ENCODE results near the gene ANXA1.

ANXA1 gene

DNA sequence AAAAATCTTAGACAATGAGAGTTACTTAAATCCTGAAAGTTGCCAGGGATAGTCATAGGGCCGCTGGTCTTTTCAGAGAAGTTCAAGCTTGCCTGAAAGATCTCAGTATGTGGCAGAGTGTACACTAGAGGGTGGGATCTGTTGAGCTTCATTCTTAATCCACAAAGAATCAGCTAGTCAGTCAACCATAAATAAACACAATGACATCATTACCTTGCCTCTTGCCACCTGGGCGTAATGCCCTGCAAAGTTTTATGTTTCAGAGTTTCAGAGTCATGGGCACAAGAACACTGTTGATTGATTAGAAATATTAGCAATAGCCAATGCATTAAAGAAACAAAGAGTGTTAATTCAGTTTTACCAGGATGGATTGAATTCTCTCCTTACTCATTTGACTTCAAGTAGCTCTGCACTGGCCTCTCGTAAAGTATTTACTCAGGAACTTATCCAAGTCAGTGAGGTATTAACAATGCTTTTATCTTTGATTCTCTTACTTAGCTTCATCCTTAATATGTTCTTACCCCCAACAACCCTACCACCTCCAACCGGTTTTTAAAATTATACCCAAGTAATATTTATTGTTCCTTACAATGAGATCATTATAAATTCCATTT is 14.3 kb upstream of the ANXA1 start:
- in situ Hi-C loops (cut with MboI; ENCODE audit: low sequenced_read_pairs) = no loop called here

- in situ Hi-C loops (cut with MboI; ENCODE audit: low sequenced_read_pairs) = no loop called here
These were observed 13.8 kb upstream of the ANXA1 start for GRCh38 chr9:73137914-73138313.

DNA sequence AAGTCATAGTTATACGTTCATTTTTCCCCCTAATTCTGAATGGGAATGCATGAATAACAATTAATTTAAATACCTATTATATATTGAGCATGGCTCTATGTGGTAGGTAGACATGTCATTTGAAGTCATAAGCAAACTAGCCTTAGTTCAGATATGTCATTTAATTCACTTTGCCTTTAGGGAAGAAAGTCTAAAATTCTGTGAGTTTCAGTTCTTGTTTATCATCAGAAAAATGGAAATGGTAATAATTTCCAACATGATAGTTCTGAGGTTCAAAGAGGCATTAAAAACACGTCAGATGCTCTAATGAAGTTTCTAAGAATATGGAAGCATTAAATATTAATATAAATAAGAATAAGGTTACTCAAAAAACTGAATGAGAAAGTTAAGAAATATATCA is 13.1 kb upstream of the ANXA1 start:
- in situ Hi-C loops (cut with MboI; ENCODE audit: low sequenced_read_pairs) = no loop called here

DNA sequence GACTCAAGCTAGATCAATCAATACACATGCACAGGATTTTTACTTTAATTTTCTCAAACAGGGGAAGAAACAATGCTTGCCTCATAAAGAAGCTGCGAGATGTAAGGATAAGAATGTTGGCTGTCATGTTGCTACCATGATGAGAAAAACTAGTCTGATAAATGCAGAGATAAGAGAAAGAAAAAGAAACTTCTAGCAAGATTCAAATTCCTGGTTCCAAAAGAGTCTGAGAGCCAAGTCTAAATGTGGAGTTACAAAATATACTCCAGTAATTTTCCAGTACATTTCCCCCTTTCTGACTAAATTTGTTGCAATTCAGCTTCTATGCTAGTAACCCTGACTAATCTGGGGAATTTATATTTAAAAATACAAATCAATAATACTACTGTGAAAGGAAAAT is 10.4 kb upstream of the ANXA1 start:
- in situ Hi-C loops (cut with MboI; ENCODE audit: low sequenced_read_pairs) = no loop called here

- in situ Hi-C loops (cut with MboI; ENCODE audit: low sequenced_read_pairs) = no loop called here
These were observed 7.8 kb upstream of the ANXA1 start for GRCh38 chr9:73143711-73144328.

DNA sequence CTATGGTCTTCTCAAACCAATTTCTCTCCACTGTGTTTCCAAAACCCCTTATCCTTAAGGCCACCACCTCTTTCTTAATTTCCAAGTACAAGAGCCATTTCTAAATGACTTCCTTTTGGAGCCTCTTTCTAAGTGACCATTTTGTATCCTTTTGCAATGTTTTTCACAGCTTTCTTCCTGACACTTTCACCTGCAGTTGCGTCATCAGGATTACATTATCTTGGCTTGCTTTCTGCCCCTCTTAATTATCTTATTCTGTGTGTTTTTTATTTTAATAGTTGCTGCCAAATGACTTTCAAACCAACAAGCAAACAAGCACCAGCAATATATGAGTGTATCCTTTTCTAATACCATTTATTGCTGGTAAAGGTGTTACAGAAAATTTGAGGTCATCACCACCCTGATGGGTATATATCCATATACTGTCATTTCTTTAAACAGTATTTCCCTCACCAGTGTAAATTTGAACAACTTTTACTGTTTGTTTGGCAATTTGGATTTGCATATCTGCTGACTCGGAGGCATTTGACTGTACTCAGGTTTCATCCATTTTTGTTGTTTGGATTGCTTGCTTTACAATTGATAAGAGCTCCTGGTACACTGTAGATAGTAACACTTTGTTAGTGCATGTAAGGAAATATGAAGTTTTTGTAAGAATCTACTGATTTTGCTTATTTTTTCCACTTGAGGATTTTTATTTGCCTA is 5.4 kb upstream of the ANXA1 start:
- in situ Hi-C loops (cut with MboI; ENCODE audit: low sequenced_read_pairs) = no loop called here

- in situ Hi-C loops (cut with MboI; ENCODE audit: low sequenced_read_pairs) = no loop called here
These were observed 3.2 kb upstream of the ANXA1 start for GRCh38 chr9:73148447-73148937.

DNA sequence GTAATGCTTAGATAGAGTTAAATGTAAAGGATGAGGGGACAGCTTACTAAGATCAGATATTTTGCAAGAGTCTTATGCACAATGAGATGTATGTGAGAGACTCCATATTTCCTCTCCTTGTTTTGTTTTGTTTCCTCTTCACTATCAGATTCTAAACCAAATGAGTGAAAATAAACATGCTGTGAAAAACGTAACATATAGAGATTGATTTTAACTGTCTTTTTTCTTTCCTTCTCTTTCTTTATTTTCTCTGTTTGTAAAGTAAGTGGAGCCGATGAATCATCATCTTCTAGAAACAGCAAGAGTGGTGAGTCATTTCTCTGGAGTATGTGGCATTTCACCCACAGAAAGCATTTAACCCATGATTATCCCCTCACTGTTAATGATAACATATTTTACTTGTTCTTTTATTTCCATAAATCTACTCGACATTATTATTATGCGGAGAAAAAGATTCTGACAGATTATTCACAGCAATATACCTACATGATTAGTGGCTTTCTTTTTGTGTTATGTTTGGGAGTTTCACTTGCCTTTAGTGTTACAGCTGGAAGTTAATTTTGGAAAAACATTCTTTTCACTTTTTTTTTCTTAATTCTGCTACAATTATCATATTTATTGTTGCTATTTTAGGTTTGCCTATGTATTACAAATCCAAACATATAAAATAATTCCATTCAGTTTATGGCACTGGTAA is 2.1 kb upstream of the ANXA1 start:
- in situ Hi-C loops (cut with MboI; ENCODE audit: low sequenced_read_pairs) = no loop called here

GRCh38 chr9:73152543-73152844 is 829 bp downstream of the ANXA1 start:
- in situ Hi-C loops (cut with MboI; ENCODE audit: low sequenced_read_pairs) = no loop called here

- in situ Hi-C loops (cut with MboI; ENCODE audit: low sequenced_read_pairs) = no loop called here
These were observed 1.3 kb downstream of the ANXA1 start for GRCh38 chr9:73152953-73153352.

DNA sequence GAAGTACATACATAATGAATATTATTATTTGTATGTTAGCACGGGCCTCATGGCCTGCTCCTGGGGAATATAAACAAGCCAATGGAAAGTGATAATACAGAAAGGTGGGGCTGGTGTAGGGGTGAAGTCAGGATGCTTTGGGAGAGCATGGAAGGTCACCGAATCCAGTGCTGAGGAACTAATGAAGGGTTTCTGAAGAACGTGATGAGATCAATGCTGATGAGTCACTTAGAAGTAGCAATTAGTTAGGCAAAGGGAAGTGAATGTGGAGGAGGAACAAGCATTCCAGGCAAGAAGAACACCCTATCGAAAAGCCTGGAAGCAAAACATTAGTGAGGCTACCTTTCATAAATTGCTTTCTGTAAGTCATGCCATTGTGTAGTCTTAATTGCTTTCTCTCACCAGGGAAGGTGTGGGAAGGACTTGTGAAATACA is 2.1 kb downstream of the ANXA1 start:
- in situ Hi-C loops (cut with MboI; ENCODE audit: low sequenced_read_pairs) = no loop called here

- in situ Hi-C loops (cut with MboI; ENCODE audit: low sequenced_read_pairs) = no loop called here
These were observed 2.6 kb downstream of the ANXA1 start for GRCh38 chr9:73154271-73154670.

GRCh38 chr9:73154722-73155121 is 3.1 kb downstream of the ANXA1 start:
- in situ Hi-C loops (cut with MboI; ENCODE audit: low sequenced_read_pairs) = no loop called here

DNA sequence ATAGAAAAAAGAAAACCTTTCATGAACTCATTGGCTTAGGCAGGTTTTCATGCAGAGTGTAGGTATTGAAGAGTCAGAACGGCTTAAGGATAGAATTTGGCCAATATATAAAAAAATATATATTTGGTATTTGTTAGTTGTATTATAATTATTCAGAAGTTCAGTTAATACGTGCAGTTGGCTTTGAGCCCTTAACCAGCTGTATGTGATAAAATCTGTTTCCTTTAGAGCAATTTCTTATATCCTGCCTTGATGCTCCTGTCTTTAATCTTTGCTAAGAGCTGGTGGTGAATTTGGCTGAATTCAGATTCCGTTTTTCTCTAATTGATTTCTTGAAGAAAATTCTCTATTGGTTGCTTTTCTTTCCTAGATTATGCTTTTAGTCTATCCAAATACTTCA is 3.7 kb downstream of the ANXA1 start:
- in situ Hi-C loops (cut with MboI; ENCODE audit: low sequenced_read_pairs) = no loop called here

- in situ Hi-C loops (cut with MboI; ENCODE audit: low sequenced_read_pairs) = no loop called here
These were observed 4.6 kb downstream of the ANXA1 start for GRCh38 chr9:73155968-73156864.

DNA sequence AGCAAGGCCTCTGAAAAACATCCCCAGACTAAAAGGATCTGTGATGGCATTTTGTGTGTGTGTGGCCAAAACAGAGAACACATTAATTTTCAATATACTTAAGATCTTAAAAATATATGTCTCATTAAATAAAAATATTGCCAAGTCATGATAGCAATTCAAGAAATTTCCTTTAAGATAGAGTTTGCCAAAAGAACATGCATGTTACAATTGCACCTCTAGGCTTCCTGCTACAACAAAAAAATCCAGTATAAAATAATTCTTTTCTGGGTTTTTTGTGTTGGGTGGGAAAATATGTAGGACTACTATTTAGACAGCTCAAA is 5.2 kb downstream of the ANXA1 start:
- in situ Hi-C loops (cut with MboI; ENCODE audit: low sequenced_read_pairs) = no loop called here

- in situ Hi-C loops (cut with MboI; ENCODE audit: low sequenced_read_pairs) = no loop called here
These were observed 6.1 kb downstream of the ANXA1 start for GRCh38 chr9:73157811-73158210.

DNA sequence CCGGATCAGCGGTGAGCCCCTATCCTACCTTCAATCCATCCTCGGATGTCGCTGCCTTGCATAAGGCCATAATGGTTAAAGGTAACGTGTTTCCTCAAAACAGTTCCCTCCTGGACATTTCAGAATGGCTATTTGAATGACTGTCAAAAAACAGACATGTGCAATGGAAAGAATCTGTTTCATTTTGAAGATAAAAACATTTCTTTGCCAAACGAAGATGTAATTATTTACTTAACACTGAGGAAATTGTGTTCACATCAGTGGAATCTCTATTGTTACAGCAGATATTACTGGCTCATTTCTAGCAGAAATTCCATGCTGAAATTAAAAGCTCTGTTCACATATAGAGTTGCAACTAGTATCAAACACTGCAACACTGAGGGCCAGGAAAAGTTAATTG is 7.1 kb downstream of the ANXA1 start:
- in situ Hi-C loops (cut with MboI; ENCODE audit: low sequenced_read_pairs) = no loop called here

DNA sequence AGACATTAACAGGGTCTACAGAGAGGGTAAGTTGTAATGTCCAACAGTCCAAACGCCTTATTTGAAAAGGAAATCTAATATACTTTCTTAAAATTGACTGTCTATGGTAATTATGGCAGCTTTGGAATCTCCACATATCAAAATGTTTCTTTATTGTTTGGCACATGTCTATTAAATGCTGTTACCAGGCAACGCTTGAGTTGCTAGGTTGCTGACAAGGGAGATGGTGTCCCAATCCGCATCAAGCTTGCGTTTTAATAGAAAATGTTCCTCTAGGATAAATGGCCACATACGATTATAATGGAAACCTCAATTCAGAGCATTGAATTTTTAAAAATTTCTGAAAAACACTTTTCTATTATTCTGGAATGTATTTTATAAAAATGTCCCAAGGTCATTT is 9.2 kb downstream of the ANXA1 start:
- in situ Hi-C loops (cut with MboI; ENCODE audit: low sequenced_read_pairs) = loop anchor here (10.0 kb wide), 1 partner anchor 56 kb away; no protein-coding TSS in a partner anchor

DNA sequence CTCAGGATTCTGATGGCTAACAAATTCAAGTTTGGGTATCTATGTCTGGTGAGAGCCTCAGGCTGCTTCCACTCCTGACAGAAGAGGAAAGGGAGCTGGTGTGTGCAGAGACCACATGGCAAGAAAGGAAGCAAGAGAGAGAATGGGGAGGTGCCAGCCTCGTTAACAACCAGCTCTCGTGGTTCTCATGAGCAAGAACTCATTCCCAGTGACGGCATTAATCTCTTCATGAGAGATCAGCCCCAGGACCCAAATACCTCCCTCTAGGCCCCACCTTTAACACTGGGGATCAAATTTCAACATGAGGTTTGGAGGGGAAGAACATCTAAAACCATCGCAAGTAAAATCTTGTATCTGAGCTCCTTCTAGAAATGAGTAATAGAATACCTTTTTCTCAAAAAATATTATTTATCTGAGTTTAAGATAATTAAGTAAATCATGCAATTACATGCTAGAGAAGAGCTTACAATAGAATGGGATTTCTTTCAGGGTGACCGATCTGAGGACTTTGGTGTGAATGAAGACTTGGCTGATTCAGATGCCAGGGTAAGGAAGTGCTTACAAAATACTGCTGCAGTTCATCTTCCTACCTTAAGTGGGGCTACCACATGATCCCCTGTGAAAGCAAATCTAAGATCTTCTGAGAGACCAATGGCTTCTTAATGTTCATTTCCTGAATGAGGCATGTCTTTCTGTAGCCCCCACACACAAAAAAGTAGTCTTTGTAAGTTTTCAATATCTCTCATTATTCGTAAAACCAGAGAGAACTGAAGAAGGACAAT is 11.5 kb downstream of the ANXA1 start:
- in situ Hi-C loops (cut with MboI; ENCODE audit: low sequenced_read_pairs) = loop anchor here (10.0 kb wide), 1 partner anchor 58 kb away; no protein-coding TSS in a partner anchor
